HepG2 (cell line): ENCODE data around the gene CYSRT1. TPM values are rescaled to one million over a fixed set of nuclear protein-coding genes. Genes with fewer than 3 reads are reported as not detected.

Experiments
- HNF4A ChIP-seq: sonication (generic); formaldehyde crosslinking; IDR thresholded peaks from 2 replicates; pipeline ENCODE4 v1.4.0; 2020; ENCODE audit warnings: missing genetic modification reagents
- KLF9 ChIP-seq: IDR thresholded peaks from 2 replicates; pipeline ENCODE4 v1.6.1; 2016; ENCODE audit warnings: low read depth
- MIXL1 ChIP-seq: IDR thresholded peaks from 2 replicates; pipeline ENCODE4 v1.6.1; 2016
- SMAD3 ChIP-seq: sonication (generic); formaldehyde crosslinking; IDR thresholded peaks from 2 replicates; pipeline ENCODE4 v1.4.0; 2020; ENCODE audit warnings: missing genetic modification reagents
- SOX13 ChIP-seq, 3 experiments: fragments of 450-650 bp in 1 of 3; sonication (generic) in 1 of 3; formaldehyde crosslinking in 1 of 3; IDR thresholded peaks in 2 of 3; conservative IDR thresholded peaks in 1 of 3; 2 replicates each; pipeline versions ENCODE4 v1.5.0 to v1.6.1; 2016 to 2020; ENCODE audit warnings: antibody characterized with exemption in 1 of 3, mild to moderate bottlenecking in 1 of 3, missing compliant biosample characterization in 1 of 3, missing genetic modification reagents in 1 of 3, moderate library complexity in 1 of 3
- TAF1 ChIP-seq: sonication (generic); formaldehyde crosslinking; IDR thresholded peaks from 2 replicates; pipeline ENCODE4 v1.4.0; 2020; ENCODE audit warnings: missing genetic modification reagents
- ZNF343 ChIP-seq: sonication (generic); formaldehyde crosslinking; IDR thresholded peaks from 2 replicates; pipeline ENCODE4 v1.4.0; 2020; ENCODE audit warnings: mild to moderate bottlenecking, missing genetic modification reagents
- ZNF879 ChIP-seq: sonication (generic); formaldehyde crosslinking; IDR thresholded peaks from 2 replicates; pipeline ENCODE4 v1.8.1; 2023; ENCODE audit warnings: missing genetic modification reagents
- ZSCAN12 ChIP-seq: sonication (generic); formaldehyde crosslinking; IDR thresholded peaks from 2 replicates; pipeline ENCODE4 v1.9.0; 2021; ENCODE audit warnings: mild to moderate bottlenecking, missing genetic modification reagents
- polyA plus RNA-seq, 8 experiments: library from polyadenylated mRNA; depleted of rRNA in 3 of 8; stranded (reverse) in 7 of 8; unstranded in 1 of 8; fragments of >200 nt; fragmentation: Illumina TruSeq in 4 of 8; extraction: Trizol in 4 of 8; gene quantifications; 2 replicates each; pipeline versions ENCODE4 v1.2.1 to v1.2.3, GENCODE V29; 2011 to 2016; ENCODE audit warnings: low read depth in 4 of 8, missing spikeins in 1 of 8, mixed read lengths in 1 of 8; ENCODE audit not compliant: insufficient read depth in 1 of 8
- total RNA-seq, 5 experiments: library from RNA; depleted of rRNA; stranded (reverse); fragments of >200 nt; fragmentation: Illumina TruSeq; extraction: Trizol; gene quantifications; 2 replicates each; pipeline ENCODE4 v1.2.3, GENCODE V29; 2016; ENCODE audit warnings: low read depth in 1 of 5
- TF ChIP-seq, protein P1 (sequence below): sonication (generic); formaldehyde crosslinking; IDR thresholded peaks from 2 replicates; pipeline ENCODE4 v1.8.0; 2022; ENCODE audit warnings: low read depth, missing genetic modification reagents
- TF ChIP-seq, protein P2 (sequence below): sonication (generic); formaldehyde crosslinking; IDR thresholded peaks from 2 replicates; pipeline ENCODE4 v1.8.0; 2022; ENCODE audit warnings: mild to moderate bottlenecking, missing genetic modification reagents, moderate library complexity
- TF ChIP-seq, protein P3 (sequence below): sonication (generic); formaldehyde crosslinking; IDR thresholded peaks from 2 replicates; pipeline ENCODE4 v1.4.0; 2020; ENCODE audit warnings: mild to moderate bottlenecking, missing genetic modification reagents, borderline replicate concordance
- TF ChIP-seq, protein P4 (sequence below): sonication (generic); formaldehyde crosslinking; conservative IDR thresholded peaks from 2 replicates; pipeline ENCODE4 v1.4.0; 2020; ENCODE audit warnings: mild to moderate bottlenecking, missing genetic modification reagents, moderate library complexity
- TF ChIP-seq, protein P5 (sequence below): sonication (generic); formaldehyde crosslinking; IDR thresholded peaks from 2 replicates; pipeline ENCODE4 v1.4.0; 2020; ENCODE audit warnings: missing genetic modification reagents

The CYSRT1 gene
- total and polyA plus RNA-seq, 2 of the 13 experiments (the other 11 are each of a cell fraction or from before 2014, with no cell fraction given), result 1.5 to 2.1 TPM

DNA sequence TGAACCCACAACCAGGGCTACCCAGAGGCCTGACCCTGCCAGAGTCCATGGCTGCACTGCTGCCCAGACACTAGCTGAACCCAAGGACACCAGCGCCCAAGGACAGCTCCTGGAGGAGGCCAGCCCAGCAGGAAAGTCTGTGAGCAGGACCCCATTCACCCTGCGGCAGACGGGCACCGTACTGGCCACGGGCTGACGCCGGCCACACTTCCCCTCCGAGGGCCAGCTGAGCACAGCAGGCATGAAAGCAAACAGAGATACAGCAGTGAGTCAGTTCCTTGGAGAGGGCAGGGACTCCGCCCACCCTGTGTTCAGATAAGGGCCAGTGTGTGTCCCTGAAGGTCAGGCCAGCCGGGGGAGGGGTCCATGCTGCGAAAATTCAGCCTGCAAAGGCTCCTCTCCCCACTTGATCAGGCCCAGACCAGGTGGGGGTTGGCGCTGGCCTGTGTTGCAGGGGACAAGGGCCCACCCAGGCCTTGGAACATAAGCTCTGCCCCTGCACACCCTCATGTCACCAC lies 6.2 kb upstream of the CYSRT1 start (continued):
- peak; percentile 38; the same call in 1 of the 2 replicates for TF ChIP-seq HNF4A (CRISPR knock-in tag)
- no peak for TF ChIP-seq KLF9
- 0 out of 2 replicates have a peak, but pooled peaks have one; percentile 18 for TF ChIP-seq MIXL1 (CRISPR knock-in tag)
- TF ChIP-seq SMAD3 (CRISPR knock-in tag), result 0 out of 2 replicates have a peak, but pooled peaks have one; percentile 36
- TF ChIP-seq, protein P1, sequence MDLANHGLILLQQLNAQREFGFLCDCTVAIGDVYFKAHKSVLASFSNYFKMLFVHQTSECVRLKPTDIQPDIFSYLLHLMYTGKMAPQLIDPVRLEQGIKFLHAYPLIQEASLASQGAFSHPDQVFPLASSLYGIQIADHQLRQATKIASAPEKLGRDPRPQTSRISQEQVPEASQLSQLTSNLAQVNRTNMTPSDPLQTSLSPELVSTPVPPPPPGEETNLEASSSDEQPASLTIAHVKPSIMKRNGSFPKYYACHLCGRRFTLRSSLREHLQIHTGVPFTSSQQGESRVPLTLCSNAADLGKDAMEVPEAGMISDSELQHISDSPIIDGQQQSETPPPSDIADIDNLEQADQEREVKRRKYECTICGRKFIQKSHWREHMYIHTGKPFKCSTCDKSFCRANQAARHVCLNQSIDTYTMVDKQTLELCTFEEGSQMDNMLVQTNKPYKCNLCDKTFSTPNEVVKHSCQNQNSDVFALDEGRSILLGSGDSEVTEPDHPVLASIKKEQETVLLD, result peak; percentile 59; the same call in 1 of the 2 replicates
- TF ChIP-seq, protein P2, sequence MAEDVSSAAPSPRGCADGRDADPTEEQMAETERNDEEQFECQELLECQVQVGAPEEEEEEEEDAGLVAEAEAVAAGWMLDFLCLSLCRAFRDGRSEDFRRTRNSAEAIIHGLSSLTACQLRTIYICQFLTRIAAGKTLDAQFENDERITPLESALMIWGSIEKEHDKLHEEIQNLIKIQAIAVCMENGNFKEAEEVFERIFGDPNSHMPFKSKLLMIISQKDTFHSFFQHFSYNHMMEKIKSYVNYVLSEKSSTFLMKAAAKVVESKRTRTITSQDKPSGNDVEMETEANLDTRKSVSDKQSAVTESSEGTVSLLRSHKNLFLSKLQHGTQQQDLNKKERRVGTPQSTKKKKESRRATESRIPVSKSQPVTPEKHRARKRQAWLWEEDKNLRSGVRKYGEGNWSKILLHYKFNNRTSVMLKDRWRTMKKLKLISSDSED (CRISPR knock-in tag), result 0 out of 2 replicates have a peak, but pooled peaks have one; percentile 23
- no peak for TF ChIP-seq ZNF879 (CRISPR knock-in tag)
- no peak for TF ChIP-seq ZSCAN12 (CRISPR knock-in tag)
- TF ChIP-seq, protein P3, sequence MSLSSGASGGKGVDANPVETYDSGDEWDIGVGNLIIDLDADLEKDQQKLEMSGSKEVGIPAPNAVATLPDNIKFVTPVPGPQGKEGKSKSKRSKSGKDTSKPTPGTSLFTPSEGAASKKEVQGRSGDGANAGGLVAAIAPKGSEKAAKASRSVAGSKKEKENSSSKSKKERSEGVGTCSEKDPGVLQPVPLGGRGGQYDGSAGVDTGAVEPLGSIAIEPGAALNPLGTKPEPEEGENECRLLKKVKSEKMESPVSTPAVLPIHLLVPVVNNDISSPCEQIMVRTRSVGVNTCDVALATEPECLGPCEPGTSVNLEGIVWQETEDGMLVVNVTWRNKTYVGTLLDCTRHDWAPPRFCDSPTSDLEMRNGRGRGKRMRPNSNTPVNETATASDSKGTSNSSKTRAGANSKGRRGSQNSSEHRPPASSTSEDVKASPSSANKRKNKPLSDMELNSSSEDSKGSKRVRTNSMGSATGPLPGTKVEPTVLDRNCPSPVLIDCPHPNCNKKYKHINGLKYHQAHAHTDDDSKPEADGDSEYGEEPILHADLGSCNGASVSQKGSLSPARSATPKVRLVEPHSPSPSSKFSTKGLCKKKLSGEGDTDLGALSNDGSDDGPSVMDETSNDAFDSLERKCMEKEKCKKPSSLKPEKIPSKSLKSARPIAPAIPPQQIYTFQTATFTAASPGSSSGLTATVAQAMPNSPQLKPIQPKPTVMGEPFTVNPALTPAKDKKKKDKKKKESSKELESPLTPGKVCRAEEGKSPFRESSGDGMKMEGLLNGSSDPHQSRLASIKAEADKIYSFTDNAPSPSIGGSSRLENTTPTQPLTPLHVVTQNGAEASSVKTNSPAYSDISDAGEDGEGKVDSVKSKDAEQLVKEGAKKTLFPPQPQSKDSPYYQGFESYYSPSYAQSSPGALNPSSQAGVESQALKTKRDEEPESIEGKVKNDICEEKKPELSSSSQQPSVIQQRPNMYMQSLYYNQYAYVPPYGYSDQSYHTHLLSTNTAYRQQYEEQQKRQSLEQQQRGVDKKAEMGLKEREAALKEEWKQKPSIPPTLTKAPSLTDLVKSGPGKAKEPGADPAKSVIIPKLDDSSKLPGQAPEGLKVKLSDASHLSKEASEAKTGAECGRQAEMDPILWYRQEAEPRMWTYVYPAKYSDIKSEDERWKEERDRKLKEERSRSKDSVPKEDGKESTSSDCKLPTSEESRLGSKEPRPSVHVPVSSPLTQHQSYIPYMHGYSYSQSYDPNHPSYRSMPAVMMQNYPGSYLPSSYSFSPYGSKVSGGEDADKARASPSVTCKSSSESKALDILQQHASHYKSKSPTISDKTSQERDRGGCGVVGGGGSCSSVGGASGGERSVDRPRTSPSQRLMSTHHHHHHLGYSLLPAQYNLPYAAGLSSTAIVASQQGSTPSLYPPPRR (CRISPR knock-in tag), result peak; percentile 63; the same call in 1 of the 2 replicates
- TF ChIP-seq, protein P4, sequence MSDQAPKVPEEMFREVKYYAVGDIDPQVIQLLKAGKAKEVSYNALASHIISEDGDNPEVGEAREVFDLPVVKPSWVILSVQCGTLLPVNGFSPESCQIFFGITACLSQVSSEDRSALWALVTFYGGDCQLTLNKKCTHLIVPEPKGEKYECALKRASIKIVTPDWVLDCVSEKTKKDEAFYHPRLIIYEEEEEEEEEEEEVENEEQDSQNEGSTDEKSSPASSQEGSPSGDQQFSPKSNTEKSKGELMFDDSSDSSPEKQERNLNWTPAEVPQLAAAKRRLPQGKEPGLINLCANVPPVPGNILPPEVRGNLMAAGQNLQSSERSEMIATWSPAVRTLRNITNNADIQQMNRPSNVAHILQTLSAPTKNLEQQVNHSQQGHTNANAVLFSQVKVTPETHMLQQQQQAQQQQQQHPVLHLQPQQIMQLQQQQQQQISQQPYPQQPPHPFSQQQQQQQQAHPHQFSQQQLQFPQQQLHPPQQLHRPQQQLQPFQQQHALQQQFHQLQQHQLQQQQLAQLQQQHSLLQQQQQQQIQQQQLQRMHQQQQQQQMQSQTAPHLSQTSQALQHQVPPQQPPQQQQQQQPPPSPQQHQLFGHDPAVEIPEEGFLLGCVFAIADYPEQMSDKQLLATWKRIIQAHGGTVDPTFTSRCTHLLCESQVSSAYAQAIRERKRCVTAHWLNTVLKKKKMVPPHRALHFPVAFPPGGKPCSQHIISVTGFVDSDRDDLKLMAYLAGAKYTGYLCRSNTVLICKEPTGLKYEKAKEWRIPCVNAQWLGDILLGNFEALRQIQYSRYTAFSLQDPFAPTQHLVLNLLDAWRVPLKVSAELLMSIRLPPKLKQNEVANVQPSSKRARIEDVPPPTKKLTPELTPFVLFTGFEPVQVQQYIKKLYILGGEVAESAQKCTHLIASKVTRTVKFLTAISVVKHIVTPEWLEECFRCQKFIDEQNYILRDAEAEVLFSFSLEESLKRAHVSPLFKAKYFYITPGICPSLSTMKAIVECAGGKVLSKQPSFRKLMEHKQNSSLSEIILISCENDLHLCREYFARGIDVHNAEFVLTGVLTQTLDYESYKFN (CRISPR knock-in tag), result peak; percentile 58; the same call in 1 of the 2 replicates
- peak; percentile 56 for TF ChIP-seq TAF1
- TF ChIP-seq SOX13 (IDR thresholded peaks at IDR 0.05), result no peak
- peak in 1 of 2 experiments; percentile 54; a peak in 1 of 4 replicates for TF ChIP-seq SOX13 (CRISPR knock-in tag; conservative IDR thresholded peaks at IDR 0.05 in 1 of 2, IDR thresholded peaks at IDR 0.05 in 1 of 2)
- TF ChIP-seq ZNF343 (CRISPR knock-in tag), result no peak
- TF ChIP-seq, protein P5, sequence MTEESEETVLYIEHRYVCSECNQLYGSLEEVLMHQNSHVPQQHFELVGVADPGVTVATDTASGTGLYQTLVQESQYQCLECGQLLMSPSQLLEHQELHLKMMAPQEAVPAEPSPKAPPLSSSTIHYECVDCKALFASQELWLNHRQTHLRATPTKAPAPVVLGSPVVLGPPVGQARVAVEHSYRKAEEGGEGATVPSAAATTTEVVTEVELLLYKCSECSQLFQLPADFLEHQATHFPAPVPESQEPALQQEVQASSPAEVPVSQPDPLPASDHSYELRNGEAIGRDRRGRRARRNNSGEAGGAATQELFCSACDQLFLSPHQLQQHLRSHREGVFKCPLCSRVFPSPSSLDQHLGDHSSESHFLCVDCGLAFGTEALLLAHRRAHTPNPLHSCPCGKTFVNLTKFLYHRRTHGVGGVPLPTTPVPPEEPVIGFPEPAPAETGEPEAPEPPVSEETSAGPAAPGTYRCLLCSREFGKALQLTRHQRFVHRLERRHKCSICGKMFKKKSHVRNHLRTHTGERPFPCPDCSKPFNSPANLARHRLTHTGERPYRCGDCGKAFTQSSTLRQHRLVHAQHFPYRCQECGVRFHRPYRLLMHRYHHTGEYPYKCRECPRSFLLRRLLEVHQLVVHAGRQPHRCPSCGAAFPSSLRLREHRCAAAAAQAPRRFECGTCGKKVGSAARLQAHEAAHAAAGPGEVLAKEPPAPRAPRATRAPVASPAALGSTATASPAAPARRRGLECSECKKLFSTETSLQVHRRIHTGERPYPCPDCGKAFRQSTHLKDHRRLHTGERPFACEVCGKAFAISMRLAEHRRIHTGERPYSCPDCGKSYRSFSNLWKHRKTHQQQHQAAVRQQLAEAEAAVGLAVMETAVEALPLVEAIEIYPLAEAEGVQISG (CRISPR knock-in tag), result 0 out of 2 replicates have a peak, but pooled peaks have one; percentile 45
